ENCODE data around the gene CHRND. TPM values are rescaled to one million over a fixed set of nuclear protein-coding genes. Genes with fewer than 3 reads are reported as not detected.

CHRND gene
- total RNA-seq, 1 donor from 2014 or later, result not detected

DNA sequence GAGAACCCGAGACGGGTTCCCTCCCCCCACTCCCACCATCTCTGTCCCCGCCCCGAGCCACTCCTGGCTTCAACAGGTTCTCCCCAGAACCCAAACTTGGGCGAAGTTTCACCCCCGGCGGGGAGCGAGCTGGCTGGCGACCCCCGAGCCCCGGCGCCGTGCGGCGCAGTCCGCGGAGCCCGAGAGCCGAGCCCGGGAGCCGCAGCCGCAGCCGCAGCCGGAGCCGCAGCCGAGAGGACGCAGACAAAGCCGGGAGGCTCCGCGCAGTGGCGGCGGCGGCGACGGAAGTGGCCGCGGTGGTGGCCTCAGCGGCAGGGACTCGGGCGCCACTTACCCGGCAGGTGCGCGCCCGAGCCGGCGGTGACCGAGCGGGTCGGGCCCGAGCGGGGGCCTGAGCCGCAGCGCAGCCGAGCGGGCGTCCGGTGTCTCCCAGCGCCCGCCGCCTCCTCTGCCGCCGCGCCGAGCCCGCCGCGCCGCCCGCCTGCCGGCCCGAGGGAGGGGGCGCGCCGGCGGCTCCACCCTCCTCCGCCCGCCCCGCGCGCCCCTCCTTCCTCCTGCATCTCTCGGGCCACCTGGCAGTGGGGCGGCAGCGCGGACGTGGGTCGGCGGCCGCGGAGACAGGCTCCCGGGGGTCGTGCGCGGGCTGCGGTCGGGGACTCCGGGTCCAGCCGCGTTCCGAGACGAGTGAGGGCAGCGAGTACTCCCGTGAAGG lies 38.4 kb upstream of the CHRND start, which contains the start of gene ECEL1:
ECEL1 (minus strand) TSS at position 450 of the 712 bp plus-strand sequence. CDS start 1,181 bp downstream, outside the sequence.
- Histone ChIP-seq H3K4me3 (peak within 1 kb of the TSS; percentile 43), H3K36me3 (no peaks in the 10 kb centered on the region), H3K4me1 (peaks cover 19% of the 10 kb centered on the region), H3K27me3 (ENCODE audit: low read depth) (peaks cover 90% of the 10 kb centered on the region), H3K9me3 (replicated peaks) (no peaks in the 10 kb centered on the region), H3K27ac (replicated peaks) (no peak within 1 kb of the TSS)
- TF ChIP-seq, protein P1, sequence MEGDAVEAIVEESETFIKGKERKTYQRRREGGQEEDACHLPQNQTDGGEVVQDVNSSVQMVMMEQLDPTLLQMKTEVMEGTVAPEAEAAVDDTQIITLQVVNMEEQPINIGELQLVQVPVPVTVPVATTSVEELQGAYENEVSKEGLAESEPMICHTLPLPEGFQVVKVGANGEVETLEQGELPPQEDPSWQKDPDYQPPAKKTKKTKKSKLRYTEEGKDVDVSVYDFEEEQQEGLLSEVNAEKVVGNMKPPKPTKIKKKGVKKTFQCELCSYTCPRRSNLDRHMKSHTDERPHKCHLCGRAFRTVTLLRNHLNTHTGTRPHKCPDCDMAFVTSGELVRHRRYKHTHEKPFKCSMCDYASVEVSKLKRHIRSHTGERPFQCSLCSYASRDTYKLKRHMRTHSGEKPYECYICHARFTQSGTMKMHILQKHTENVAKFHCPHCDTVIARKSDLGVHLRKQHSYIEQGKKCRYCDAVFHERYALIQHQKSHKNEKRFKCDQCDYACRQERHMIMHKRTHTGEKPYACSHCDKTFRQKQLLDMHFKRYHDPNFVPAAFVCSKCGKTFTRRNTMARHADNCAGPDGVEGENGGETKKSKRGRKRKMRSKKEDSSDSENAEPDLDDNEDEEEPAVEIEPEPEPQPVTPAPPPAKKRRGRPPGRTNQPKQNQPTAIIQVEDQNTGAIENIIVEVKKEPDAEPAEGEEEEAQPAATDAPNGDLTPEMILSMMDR (IDR thresholded peaks at IDR 0.05; ENCODE audit: borderline replicate concordance), result no peak
- intact Hi-C loops (cut with micrococcal nuclease), result no loop called here
- DNase-seq, result peak; percentile 6

- Histone ChIP-seq H3K36me3 (no peaks in the 10 kb centered on the region), H3K9me3 (replicated peaks) (no peaks in the 10 kb centered on the region), H3K27ac (replicated peaks) (no peak overlapping the region), H3K4me1 (peaks cover 19% of the 10 kb centered on the region), H3K27me3 (ENCODE audit: low read depth) (peaks cover 84% of the 10 kb centered on the region), H3K4me3 (no peak overlapping the region)
- intact Hi-C loops (cut with micrococcal nuclease), result no loop called here
- TF ChIP-seq, protein P1 (IDR thresholded peaks at IDR 0.05; ENCODE audit: borderline replicate concordance), result no peak
- DNase-seq, result peak; percentile 7
Observed at GRCh38 chr2:232488097-232488711, 37.8 kb upstream of the CHRND start.

DNA sequence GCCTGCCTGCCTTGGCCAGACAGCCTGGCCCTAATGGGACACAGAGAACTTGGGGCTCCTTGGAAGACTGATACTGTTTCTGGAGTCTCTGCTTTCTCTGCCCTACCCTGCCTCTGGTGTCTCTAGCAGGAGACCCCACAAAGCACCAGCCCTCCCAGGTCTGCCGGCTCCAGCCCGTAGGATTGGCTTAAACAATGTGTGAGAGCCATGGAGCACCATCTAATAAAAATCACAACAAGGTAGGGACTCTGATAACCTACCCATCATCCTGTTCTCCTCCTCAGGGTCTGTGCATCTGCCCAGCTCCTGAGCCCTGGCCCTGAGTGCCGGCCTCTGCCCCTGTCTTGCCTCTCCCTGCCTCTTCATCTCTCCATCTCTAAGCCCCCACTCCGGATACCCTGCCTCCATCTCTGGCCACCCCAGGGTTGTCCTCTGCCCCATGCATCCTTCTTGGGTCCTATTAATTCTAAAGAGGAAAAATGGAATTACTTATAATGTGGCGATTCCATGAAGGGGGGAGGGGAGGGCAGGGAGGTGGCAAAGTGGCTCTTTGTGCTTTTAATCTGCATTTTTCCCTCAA lies 37.1 kb upstream of the CHRND start:
- Histone ChIP-seq H3K4me3 (no peak overlapping the region), H3K4me1 (peaks cover 19% of the 10 kb centered on the region), H3K36me3 (no peaks in the 10 kb centered on the region), H3K27ac (replicated peaks) (no peak overlapping the region), H3K9me3 (replicated peaks) (no peaks in the 10 kb centered on the region), H3K27me3 (ENCODE audit: low read depth) (peaks cover 78% of the 10 kb centered on the region)
- TF ChIP-seq, protein P1 (IDR thresholded peaks at IDR 0.05; ENCODE audit: borderline replicate concordance), result no peak
- intact Hi-C loops (cut with micrococcal nuclease), result no loop called here
- DNase-seq, result peak; percentile 2

DNA sequence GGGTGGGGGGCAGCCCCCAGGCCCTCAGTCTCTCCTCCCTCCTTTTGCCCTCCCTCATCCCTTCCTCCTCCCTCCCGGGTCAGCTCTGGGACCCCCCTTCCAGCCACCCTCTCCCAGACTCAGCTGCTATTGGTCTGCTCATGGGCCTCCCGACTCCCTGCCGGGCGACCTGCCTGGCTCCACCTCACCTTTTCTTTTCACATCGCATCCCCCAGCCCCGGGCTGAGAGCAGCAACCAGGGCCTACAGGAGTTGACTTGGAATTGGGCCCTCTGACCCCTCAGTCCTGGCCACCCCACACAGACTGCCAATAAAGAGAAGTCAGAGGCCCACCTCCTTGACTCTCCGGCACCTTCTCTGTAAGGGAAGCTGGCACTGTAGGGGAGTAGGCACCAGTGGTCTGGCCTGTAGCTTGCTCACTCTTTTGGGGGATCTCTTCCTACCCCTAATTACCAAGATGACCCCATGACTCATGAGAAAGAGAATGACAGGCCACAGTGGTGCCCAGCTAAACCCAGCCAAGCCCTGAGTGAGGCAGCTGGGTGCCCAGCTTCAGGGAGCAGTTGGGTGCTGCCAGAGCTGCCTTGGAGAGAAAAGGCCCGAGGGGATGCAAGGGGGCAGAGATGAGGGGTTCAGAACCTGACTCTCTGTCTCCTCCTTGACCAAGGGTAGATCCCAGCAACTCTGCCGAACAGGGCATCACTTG lies 36.3 kb upstream of the CHRND start:
- DNase-seq, result no peak
- intact Hi-C loops (cut with micrococcal nuclease), result no loop called here
- no peaks in the 10 kb centered on the region for H3K9me3 ChIP-seq (replicated peaks)
- H3K27me3 ChIP-seq (ENCODE audit: low read depth), result peaks cover 69% of the 10 kb centered on the region
- no peak overlapping the region for H3K4me3 ChIP-seq
- no peak overlapping the region for H3K27ac ChIP-seq (replicated peaks)
- peaks cover 19% of the 10 kb centered on the region for H3K4me1 ChIP-seq
- H3K36me3 ChIP-seq, result no peaks in the 10 kb centered on the region
- TF ChIP-seq, protein P1 (IDR thresholded peaks at IDR 0.05; ENCODE audit: borderline replicate concordance), result no peak

All from left ventricle myocardium inferior (tissue), 1 donor.